HCT116 (cell line): ENCODE measurements around the gene IL11.

ENCODE experiments used
- CEBPB ChIP-seq: IDR thresholded peaks from 2 replicates; pipeline ENCODE4 v1.6.1; 2012; ENCODE audit warnings: low read depth
- CTCF ChIP-seq, 3 experiments: fragments of 200-600 bp in 1 of 3; sonication (generic) in 1 of 3; IDR thresholded peaks in 2 of 3; conservative IDR thresholded peaks in 1 of 3; 2 replicates each; pipeline ENCODE4 v1.5.1; 2012 to 2017; ENCODE audit warnings: low read depth in 2 of 3, low read length in 2 of 3, antibody characterized with exemption in 1 of 3, borderline replicate concordance in 1 of 3, control low read depth in 1 of 3, mild to moderate bottlenecking in 1 of 3, mixed read lengths in 1 of 3, mixed run types in 1 of 3, moderate library complexity in 1 of 3; ENCODE audit not compliant: insufficient read depth in 1 of 3
- EZH2 ChIP-seq: fragments of 200-600 bp; sonication (generic); IDR thresholded peaks from 2 replicates; pipeline ENCODE4 v1.6.1; 2017; ENCODE audit warnings: antibody characterized with exemption, mixed run types
- POLR2A ChIP-seq: IDR thresholded peaks from 2 replicates; pipeline ENCODE4 v1.7.0; 2011; ENCODE audit warnings: borderline replicate concordance; ENCODE audit not compliant: insufficient read depth, insufficient read length; ENCODE audit errors: extremely low read depth
- RAD21 ChIP-seq: IDR thresholded peaks from 2 replicates; pipeline ENCODE4 v1.6.1; 2012; ENCODE audit warnings: low read depth, mild to moderate bottlenecking
- REST ChIP-seq: IDR thresholded peaks from 2 replicates; pipeline ENCODE4 v1.6.1; 2012; ENCODE audit warnings: low read depth
- TCF7L2 ChIP-seq: IDR thresholded peaks from 2 replicates; pipeline ENCODE4 v1.7.0; 2011; ENCODE audit warnings: borderline replicate concordance, inconsistent platforms; ENCODE audit not compliant: insufficient read depth, insufficient read length; ENCODE audit errors: extremely low read depth
- YY1 ChIP-seq: IDR thresholded peaks from 2 replicates; pipeline ENCODE4 v1.6.1; 2011; ENCODE audit warnings: low read length, low read depth, moderate library complexity, mild to moderate bottlenecking; ENCODE audit not compliant: insufficient replicate concordance; ENCODE audit errors: extremely low read depth

GRCh38 chr19:55354698-55355212 lies 15.5 kb downstream of the IL11 start, which contains the start of gene COX6B2:
- TF ChIP-seq RAD21 (no peak), TCF7L2 (no peak), POLR2A (no peak), CTCF (IDR thresholded peaks at IDR 0.05 in 2 of 3, conservative IDR thresholded peaks at IDR 0.05 in 1 of 3; ENCODE audit: borderline replicate concordance in 1 of 3, insufficient read depth in 1 of 3, low read depth in 2 of 3, low read length in 2 of 3) (no peak), CEBPB (no peak), YY1 (no peak), REST (no peak), EZH2 (no peak)
